Uterus (tissue), 2 donors: ENCODE measurements around the gene C11orf21.
A peak's percentile ranks its signal among the peaks of the same experiment; 100 is the strongest.

Source experiments
- POLR2A ChIP-seq, 2 donors: fragments of 450-650 bp; IDR thresholded peaks; one replicate each; pipeline ENCODE4 v1.6.1; 2016; ENCODE audit warnings: antibody characterized with exemption in 2 of 2, mild to moderate bottlenecking in 1 of 2, moderate library complexity in 1 of 2
- TF ChIP-seq, protein P1 (sequence below), 4 experiments: fragments of 200-600 bp in 2 of 4; fragments of 450-650 bp in 2 of 4; sonication (generic) in 2 of 4; IDR thresholded peaks; one replicate each; pipeline ENCODE4 v1.5.1; 2016 to 2019; ENCODE audit warnings: antibody characterized with exemption in 4 of 4, mild to moderate bottlenecking in 2 of 4, moderate library complexity in 1 of 4

- TF ChIP-seq, protein P1, sequence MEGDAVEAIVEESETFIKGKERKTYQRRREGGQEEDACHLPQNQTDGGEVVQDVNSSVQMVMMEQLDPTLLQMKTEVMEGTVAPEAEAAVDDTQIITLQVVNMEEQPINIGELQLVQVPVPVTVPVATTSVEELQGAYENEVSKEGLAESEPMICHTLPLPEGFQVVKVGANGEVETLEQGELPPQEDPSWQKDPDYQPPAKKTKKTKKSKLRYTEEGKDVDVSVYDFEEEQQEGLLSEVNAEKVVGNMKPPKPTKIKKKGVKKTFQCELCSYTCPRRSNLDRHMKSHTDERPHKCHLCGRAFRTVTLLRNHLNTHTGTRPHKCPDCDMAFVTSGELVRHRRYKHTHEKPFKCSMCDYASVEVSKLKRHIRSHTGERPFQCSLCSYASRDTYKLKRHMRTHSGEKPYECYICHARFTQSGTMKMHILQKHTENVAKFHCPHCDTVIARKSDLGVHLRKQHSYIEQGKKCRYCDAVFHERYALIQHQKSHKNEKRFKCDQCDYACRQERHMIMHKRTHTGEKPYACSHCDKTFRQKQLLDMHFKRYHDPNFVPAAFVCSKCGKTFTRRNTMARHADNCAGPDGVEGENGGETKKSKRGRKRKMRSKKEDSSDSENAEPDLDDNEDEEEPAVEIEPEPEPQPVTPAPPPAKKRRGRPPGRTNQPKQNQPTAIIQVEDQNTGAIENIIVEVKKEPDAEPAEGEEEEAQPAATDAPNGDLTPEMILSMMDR (IDR thresholded peaks at IDR 0.05) = peak in 3 of 4 experiments; percentile 13 to 49 (median 33)
- TF ChIP-seq POLR2A (IDR thresholded peaks at IDR 0.05) = peak in 1 of 2 donors; percentile 23
These were observed 32.0 kb downstream of the C11orf21 start for GRCh38 chr11:2269601-2270321.
